Uterine smooth muscle cell (primary cell): ENCODE results near the gene HSD17B2. TPM values are rescaled to one million over a fixed set of nuclear protein-coding genes. Genes with fewer than 3 reads are reported as not detected.

Experiments
- total RNA-seq: library from RNA; depleted of rRNA; stranded (reverse); fragments of >200 nt; gene quantifications from 2 replicates; pipeline ENCODE4 v1.2.3, GENCODE V29; 2014

HSD17B2 gene
- total RNA-seq = not detected in 2 replicates

DNA sequence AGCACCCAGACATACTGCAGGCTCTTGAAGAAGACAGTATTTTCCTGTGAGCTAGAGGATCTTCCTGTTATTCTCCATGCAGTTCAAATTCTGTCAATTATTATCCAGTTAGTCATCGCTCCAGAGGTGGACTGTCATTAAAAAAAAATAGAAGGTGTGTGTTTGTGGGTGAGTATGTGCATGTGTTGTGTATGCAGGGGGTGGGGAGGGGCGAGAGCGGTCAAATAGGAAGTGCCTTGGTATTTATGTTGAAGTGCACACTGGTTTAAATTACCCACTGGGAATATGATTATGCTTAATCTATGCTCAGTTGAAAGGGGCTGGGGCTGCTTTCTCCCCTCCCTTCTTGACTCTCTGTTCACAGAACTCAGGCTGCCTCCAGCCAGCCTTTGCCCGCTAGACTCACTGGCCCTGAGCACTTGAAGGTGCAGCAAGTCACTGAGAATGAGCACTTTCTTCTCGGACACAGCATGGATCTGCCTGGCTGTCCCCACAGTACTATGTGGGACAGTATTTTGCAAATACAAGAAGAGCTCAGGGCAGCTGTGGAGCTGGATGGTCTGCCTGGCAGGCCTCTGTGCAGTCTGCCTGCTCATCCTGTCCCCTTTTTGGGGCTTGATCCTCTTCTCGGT is at the start of gene HSD17B2:
HSD17B2 (plus strand) TSS at position 273 of the 632 bp plus-strand sequence; CDS start at position 445, 172 bp downstream.

GRCh38 chr16:82011199-82011641 is 23.8 kb upstream of the HSD17B2 start, which contains the start of gene SDR42E1:
Gene SDR42E1, minus strand, starts transcription at chr16:82011470. Its CDS starts 10,612 bp downstream, at chr16:82000858.

Other genes with a start within 250 kb of the HSD17B2 start
- under 0.01 and 0.22 TPM in 2 replicates for gene SDR42E1, start 23.8 kb upstream of the HSD17B2 start, total RNA-seq
- 33.7 and 57.2 TPM in 2 replicates for gene MPHOSPH6, start 135.0 kb downstream of the HSD17B2 start, total RNA-seq